HG02973 (cell line): ENCODE results near the gene LRRK1.

Source experiments
- ATAC-seq: cut with Tn5 transposase; IDR thresholded peaks from one replicate; pipeline ENCODE4 v1.9.1; 2021; ENCODE audit warnings: moderate library complexity; ENCODE audit not compliant: unreplicated experiment

LRRK1 gene

DNA sequence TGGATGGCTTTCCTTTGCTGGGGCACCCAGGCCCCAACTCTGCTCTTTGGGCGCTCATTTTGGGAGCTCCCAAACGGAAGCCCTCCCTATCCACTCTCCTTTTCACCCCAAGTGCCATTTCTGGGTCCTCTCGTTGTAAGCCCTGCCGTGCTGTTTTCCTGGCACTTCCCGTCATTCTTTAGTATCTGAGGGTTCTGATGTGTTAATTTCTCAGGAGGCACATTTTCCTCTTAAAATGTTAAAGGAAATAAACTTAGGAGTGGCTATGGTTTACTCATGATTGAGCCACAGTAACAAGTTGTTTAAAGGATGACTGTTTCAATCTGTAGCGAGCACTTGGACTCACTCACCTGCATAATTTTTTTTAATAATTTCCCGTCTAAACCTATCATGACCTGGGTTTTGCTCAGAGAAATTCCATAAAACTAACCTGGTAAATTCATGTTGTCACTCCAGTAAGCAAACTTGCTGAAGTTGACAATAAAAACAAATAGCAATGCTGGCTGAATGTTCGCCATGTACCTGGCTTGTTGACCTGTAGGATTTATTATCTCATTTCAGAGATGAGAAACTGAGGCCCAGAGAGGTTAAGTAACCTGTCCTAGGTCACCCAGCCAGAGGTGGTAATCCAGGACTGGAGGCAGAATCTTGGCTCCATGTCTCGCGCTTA is 29.0 kb upstream of the LRRK1 start:
- ATAC-seq: no peak

- no peak for ATAC-seq
Measured at GRCh38 chr15:100890850-100891249, 28.3 kb upstream of the LRRK1 start.

DNA sequence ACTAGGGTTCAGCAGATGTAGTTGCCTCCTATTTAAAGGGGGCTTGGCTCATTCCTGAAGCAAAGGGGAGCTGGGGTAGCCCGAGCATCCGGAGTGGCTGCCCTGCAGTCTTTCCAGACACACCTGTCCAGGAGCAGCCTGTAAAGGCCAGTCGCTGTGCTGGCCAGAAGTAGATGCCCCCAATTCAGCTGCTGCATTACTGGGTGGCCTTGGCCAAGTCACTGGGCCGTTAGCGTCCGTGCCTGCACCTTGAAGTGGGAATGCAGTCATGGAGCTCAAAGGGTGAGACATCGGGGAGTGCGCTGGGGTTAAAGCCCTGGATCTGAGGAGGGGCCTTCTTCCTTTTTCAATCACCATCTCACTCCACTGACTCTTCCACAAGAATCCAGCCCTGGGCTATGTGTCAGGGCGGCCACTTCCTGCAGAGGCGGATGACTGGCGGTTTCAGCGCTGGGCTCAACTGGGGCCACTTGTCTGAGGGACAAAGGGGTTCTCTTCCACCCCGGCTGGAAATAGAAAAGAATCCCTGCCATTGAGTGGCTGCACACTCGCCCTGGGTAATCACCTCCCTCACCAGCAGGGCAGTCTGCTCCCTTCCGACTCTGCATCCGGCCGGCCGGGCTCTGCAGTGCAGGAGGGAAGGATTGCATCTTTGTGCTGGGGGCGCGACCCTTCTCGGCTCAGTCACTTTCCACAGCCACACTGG is 27.7 kb upstream of the LRRK1 start:
- ATAC-seq: no peak

DNA sequence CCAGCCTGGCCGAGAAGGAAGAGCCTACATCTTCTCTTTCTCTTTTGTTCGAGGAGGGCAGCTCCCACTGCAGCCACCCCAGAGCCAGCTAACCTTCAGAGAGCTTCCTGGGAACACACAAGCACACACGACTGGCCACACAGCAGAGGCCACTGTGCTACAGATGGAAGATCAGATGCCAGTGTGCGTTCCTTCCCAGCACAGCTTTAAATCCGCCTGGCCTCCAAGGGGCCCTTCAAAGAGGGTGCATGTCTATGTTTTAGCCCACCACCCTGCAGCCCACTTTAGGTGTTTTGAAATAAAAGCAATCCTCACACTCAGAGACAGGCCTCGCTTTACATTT is 27.2 kb upstream of the LRRK1 start:
- no peak for ATAC-seq

GRCh38 chr15:100893261-100893963 is 25.7 kb upstream of the LRRK1 start:
- ATAC-seq: no peak

GRCh38 chr15:100893964-100894295 is 25.2 kb upstream of the LRRK1 start:
- ATAC-seq: no peak

- ATAC-seq: no peak
Measured at GRCh38 chr15:100895721-100896120, 23.4 kb upstream of the LRRK1 start.

- no peak for ATAC-seq
Measured at GRCh38 chr15:100897221-100898151, 21.7 kb upstream of the LRRK1 start.

DNA sequence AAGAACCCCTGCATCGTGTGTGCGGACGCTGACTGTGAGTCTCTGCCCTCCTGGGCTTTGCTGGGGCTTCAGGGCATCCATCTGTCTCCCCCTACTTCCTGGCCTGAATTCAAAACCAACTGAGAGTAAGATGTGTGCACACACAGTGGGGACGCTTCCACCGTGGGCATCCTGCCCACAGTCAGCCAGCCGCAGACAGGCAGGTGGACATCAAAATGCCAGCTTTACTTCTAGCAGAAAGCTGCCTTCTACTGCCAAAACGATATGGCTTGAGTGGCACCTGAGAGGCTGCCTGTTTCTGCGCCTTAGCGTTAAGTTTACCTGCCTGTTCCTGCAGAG is 21.0 kb upstream of the LRRK1 start:
- ATAC-seq: no peak

DNA sequence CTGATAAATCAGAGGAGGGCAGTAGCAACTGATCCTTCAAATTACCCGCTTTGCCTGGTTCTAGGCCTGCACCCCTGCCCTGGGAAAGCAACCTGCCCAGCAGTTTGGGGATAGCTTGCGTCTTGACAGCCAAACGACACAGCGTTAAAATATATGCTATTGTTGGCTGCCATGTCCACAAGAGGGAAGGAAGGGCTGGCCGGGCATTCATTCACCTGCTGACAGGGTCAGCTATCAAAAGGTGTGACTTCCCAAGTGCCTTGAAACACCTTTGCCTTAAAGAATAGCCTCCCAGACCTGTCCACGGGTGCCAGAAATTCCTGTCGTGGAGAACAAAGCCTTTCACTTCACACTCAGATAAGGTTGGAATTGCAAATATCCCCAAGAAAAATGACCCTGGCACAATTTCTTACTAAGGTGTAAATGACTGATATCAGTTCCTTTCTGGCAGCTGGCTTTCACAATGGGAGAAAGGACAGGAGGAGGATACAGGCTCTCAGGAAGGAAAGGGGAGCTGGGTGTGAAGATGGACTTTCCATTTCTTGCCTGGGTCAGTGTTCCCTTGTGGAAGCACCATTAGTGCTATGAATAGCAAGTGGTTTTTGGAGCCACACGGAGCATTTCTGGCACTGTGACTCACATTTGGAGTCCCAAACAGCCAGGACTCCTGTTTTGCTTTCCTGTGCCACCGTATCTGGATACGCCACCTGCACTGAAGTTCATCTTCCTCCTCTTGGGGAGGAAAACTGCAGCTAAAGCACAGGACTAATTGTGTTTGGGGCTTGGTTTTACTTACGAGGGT is 20.3 kb upstream of the LRRK1 start:
- ATAC-seq: no peak

GRCh38 chr15:100899601-100900000 is 19.6 kb upstream of the LRRK1 start:
- ATAC-seq: no peak

DNA sequence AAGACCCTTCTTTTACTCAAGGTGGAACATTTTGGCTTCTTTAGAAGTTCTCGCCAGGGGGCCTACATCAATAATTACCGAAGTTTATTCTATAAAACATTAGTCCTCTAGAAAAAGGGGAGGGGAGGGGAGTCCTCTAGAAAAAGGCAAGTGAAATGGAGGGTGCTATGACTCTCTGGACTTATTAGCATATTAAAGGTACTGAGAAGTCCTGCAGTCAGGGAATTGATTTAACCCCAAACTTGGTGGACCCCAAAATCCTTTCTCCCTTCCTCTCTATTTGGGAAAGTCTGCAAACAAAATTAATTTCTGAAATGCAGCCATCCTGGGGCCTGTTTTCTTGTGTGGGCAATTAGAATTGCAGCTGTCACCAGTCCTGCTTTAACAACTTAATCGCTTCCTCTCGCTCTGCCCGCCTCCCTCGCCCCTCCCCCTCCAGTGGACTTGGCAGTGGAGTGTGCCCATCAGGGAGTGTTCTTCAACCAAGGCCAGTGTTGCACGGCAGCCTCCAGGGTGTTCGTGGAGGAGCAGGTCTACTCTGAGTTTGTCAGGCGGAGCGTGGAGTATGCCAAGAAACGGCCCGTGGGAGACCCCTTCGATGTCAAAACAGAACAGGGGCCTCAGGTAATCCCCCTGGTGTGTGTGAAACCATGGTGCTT is 18.9 kb upstream of the LRRK1 start:
- no peak for ATAC-seq

- ATAC-seq: no peak
Measured at GRCh38 chr15:100900795-100901169, 18.4 kb upstream of the LRRK1 start.

DNA sequence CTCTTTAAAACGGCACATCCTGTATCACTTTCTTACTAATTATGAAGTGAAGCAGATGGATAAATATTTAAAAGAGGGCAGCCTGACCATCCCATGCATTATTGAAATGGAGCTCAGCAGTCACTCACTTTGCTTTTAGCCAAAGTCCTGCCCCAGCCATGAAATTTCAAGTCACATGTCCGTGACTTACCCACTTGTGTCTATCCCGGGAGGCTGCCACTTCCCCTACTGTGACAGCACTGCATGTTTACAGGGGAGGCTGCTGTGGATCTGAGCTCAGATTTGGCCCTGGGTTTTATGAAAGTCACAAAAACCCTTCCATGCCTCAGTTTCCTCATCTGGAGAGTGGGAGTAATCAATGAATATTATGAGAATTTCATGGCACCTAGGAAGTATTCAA is 17.9 kb upstream of the LRRK1 start:
- no peak for ATAC-seq

DNA sequence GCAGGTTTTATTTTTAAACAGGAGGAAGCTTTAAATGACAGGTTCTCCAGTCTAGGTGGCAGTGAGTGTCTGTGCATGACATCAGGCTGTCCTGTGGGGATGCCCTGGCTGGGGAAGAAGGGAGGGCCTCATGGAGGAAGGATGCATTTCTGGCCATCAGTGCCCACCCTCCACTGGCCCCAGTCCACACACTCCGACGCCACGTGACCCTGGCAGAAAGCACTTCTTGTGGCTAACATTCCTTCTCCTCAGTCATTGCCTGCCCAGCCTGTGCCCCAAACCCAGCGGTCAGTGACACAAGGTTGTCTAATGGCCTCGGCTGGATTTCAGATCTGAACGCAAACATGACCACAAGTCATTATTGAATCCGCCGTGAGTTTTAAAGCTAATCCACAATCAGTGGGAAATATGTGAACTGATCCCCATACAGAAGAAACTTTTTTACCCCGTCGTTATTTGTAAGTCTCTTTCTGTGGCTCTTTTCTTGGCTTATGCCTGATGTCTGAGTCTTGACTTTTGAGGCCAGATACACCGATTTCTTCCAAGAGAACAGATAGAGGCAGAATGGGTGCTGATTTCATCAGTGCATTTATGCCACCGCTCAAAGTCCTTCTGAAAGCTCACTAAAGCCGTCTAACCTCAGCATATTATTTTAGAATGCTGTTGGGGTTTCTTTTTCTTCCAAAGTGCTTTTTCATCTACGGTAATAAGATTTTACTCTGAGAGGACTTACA is 17.3 kb upstream of the LRRK1 start:
- no peak for ATAC-seq

- ATAC-seq: no peak
Measured at GRCh38 chr15:100902436-100903167, 16.6 kb upstream of the LRRK1 start.

DNA sequence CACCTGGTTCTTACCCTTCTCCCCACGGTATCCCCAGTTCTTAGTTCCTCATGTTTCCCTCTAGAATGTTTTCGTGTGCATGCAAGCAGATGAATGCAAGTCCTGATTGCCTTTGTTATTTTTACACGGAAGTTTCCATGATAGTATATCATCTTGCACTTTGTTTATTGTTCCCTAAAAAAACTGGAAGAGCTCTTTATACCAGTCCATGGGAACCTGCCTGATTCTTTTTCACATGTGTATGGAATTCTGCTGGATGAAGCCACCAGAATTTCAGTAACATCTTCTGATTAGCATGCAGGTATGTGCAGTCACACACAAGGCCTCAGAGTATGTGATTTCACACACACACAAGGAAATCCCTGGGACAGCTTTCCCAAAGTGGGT is 16.0 kb upstream of the LRRK1 start:
- ATAC-seq: no peak

DNA sequence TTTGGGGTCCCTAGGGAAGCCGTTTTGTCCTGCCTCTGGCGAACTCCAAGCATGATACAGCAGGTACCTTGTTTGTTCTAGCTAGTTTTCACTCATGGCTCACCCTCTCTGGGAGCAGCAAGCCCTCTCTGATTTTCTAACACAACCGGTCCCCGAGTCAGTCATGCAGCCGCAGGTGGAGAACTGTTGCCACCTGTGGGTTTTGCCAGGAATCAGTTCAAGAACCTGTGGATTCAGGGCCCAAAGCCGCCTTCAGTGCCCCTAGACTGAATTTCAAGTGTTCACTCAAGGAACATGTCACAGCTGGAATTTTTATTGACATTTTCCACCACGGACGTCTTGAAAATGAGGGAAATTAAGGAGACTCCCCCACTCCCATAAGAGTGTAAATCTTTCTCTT is 13.3 kb upstream of the LRRK1 start:
- ATAC-seq: no peak

DNA sequence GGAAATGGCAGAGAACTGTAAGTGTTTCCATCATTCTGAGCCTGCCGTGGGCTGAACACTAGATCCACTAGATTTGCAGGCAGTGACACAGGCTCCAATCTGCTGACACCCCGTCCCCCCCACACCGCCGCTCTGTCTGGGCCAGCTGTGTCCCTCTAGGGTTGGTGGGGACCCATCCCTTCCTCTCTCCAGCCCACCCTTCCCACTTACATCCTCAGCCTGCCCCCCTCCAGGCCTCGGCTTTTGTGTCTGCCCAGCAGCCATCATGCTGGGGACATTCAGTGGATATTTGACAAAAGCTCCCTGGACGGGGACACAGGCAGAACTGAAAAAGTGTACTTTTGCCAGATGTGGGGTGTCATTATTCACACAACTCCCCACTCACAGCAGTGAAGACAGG is 10.7 kb upstream of the LRRK1 start:
- ATAC-seq: no peak
